Loucy (cell line): Measurements from ENCODE around the gene LITAFD.

Source experiments
- CTCF ChIP-seq: fragments of 200-600 bp; sonication (generic); conservative IDR thresholded peaks from 2 replicates; pipeline ENCODE4 v1.5.1; 2014; ENCODE audit warnings: mild to moderate bottlenecking, antibody characterized with exemption, low read length
- EZH2phosphoT487 ChIP-seq: fragments of 200-600 bp; IDR thresholded peaks from 2 replicates; pipeline ENCODE4 v1.6.1; 2018; ENCODE audit warnings: antibody characterized with exemption, mild to moderate bottlenecking, moderate library complexity, borderline replicate concordance

DNA sequence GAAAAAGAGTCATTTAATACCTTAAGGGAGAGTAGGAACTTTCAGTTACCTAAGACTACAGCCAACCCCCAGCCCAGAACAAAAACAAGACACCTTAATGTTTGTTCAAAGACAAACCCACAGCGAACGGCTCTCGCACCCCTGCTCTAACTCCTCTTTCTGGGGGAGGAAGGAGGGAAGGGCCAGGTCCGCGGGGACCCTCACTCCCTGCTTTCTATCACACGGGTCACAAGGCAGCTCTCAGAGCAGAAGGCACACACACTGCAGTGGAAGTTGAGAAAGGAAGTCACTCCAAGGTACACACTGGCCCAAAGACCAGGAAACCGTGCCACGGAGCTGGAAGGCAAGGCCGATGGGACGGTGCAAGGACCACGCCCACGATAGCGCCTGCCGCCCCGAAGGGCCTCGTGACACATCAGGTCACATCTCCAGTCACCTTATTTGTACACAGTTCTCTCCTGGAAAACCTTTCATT is 10.0 kb downstream of the LITAFD start:
- no peak for TF ChIP-seq CTCF
- no peak for TF ChIP-seq EZH2phosphoT487
